Measurements from ENCODE around the gene KIF13A.

KIF13A gene

GRCh38 chr6:17964633-17965032, 22.8 kb downstream of the KIF13A start:
- TF ChIP-seq, protein P1, sequence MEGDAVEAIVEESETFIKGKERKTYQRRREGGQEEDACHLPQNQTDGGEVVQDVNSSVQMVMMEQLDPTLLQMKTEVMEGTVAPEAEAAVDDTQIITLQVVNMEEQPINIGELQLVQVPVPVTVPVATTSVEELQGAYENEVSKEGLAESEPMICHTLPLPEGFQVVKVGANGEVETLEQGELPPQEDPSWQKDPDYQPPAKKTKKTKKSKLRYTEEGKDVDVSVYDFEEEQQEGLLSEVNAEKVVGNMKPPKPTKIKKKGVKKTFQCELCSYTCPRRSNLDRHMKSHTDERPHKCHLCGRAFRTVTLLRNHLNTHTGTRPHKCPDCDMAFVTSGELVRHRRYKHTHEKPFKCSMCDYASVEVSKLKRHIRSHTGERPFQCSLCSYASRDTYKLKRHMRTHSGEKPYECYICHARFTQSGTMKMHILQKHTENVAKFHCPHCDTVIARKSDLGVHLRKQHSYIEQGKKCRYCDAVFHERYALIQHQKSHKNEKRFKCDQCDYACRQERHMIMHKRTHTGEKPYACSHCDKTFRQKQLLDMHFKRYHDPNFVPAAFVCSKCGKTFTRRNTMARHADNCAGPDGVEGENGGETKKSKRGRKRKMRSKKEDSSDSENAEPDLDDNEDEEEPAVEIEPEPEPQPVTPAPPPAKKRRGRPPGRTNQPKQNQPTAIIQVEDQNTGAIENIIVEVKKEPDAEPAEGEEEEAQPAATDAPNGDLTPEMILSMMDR (IDR thresholded peaks at IDR 0.05; ENCODE audit: low read depth, low read length): no peak
- no peak for TF ChIP-seq EZH2phosphoT487 (IDR thresholded peaks at IDR 0.05; ENCODE audit: low read depth)
- Histone ChIP-seq H3K4me3 (ENCODE audit: low read length) (no peak overlapping the region), H2AFZ (ENCODE audit: low read depth, low read length) (no peak overlapping the region), H3K4me1 (ENCODE audit: low read length) (no peaks in the 10 kb centered on the region), H4K20me1 (ENCODE audit: insufficient read depth, low read length) (no peaks in the 10 kb centered on the region), H3K4me2 (ENCODE audit: low read length) (no peak overlapping the region), H3K27ac (ENCODE audit: low read length) (no peak overlapping the region), H3K27me3 (ENCODE audit: low read depth, low read length) (no peaks in the 10 kb centered on the region), H3K9ac (ENCODE audit: low read length) (no peak overlapping the region), H3K36me3 (replicated peaks; ENCODE audit: low read depth, low read length) (no peaks in the 10 kb centered on the region), H3K79me2 (ENCODE audit: low read length) (no peaks in the 10 kb centered on the region), H3K9me3 (ENCODE audit: insufficient read depth, low read length) (no peaks in the 10 kb centered on the region)

GRCh38 chr6:17962436-17963031, 24.9 kb downstream of the KIF13A start:
- H3K4me3 ChIP-seq (ENCODE audit: low read length): no peak overlapping the region
- TF ChIP-seq EZH2phosphoT487 (IDR thresholded peaks at IDR 0.05; ENCODE audit: low read depth): no peak
- TF ChIP-seq, protein P1 (IDR thresholded peaks at IDR 0.05; ENCODE audit: low read depth, low read length): no peak
- no peak overlapping the region for H3K4me2 ChIP-seq (ENCODE audit: low read length)
- 0 out of 2 replicates have a peak, but pooled peaks cover 3% of the 10 kb centered on the region for H3K27me3 ChIP-seq (ENCODE audit: low read depth, low read length)
- H3K4me1 ChIP-seq (ENCODE audit: low read length): no peaks in the 10 kb centered on the region
- H3K36me3 ChIP-seq (replicated peaks; ENCODE audit: low read depth, low read length): no peaks in the 10 kb centered on the region
- no peak overlapping the region for H2AFZ ChIP-seq (ENCODE audit: low read depth, low read length)
- no peak overlapping the region for H3K27ac ChIP-seq (ENCODE audit: low read length)
- no peaks in the 10 kb centered on the region for H4K20me1 ChIP-seq (ENCODE audit: insufficient read depth, low read length)
- no peaks in the 10 kb centered on the region for H3K79me2 ChIP-seq (ENCODE audit: low read length)
- H3K9me3 ChIP-seq (ENCODE audit: insufficient read depth, low read length): no peaks in the 10 kb centered on the region
- no peak overlapping the region for H3K9ac ChIP-seq (ENCODE audit: low read length)

GRCh38 chr6:17959302-17959701, 28.1 kb downstream of the KIF13A start:
- Histone ChIP-seq H4K20me1 (ENCODE audit: insufficient read depth, low read length) (no peaks in the 10 kb centered on the region), H2AFZ (ENCODE audit: low read depth, low read length) (no peak overlapping the region), H3K4me2 (ENCODE audit: low read length) (no peak overlapping the region), H3K27me3 (ENCODE audit: low read depth, low read length) (0 out of 2 replicates have a peak, but pooled peaks cover 3% of the 10 kb centered on the region), H3K79me2 (ENCODE audit: low read length) (no peaks in the 10 kb centered on the region), H3K9ac (ENCODE audit: low read length) (no peak overlapping the region), H3K4me3 (ENCODE audit: low read length) (no peak overlapping the region), H3K36me3 (replicated peaks; ENCODE audit: low read depth, low read length) (no peaks in the 10 kb centered on the region), H3K9me3 (ENCODE audit: insufficient read depth, low read length) (no peaks in the 10 kb centered on the region), H3K27ac (ENCODE audit: low read length) (no peak overlapping the region), H3K4me1 (ENCODE audit: low read length) (no peaks in the 10 kb centered on the region)
- TF ChIP-seq, protein P1 (IDR thresholded peaks at IDR 0.05; ENCODE audit: low read depth, low read length): no peak

GRCh38 chr6:17957904-17958620, 29.4 kb downstream of the KIF13A start:
- Histone ChIP-seq H3K4me1 (ENCODE audit: low read length) (no peaks in the 10 kb centered on the region), H3K4me2 (ENCODE audit: low read length) (no peak overlapping the region), H3K27me3 (ENCODE audit: low read depth, low read length) (0 out of 2 replicates have a peak, but pooled peaks cover 3% of the 10 kb centered on the region), H3K9me3 (ENCODE audit: insufficient read depth, low read length) (no peaks in the 10 kb centered on the region), H3K27ac (ENCODE audit: low read length) (no peak overlapping the region), H4K20me1 (ENCODE audit: insufficient read depth, low read length) (no peaks in the 10 kb centered on the region), H3K9ac (ENCODE audit: low read length) (no peak overlapping the region), H2AFZ (ENCODE audit: low read depth, low read length) (no peak overlapping the region), H3K4me3 (ENCODE audit: low read length) (no peak overlapping the region), H3K36me3 (replicated peaks; ENCODE audit: low read depth, low read length) (no peaks in the 10 kb centered on the region), H3K79me2 (ENCODE audit: low read length) (no peaks in the 10 kb centered on the region)
- TF ChIP-seq, protein P1 (IDR thresholded peaks at IDR 0.05; ENCODE audit: low read depth, low read length): no peak
- TF ChIP-seq EZH2phosphoT487 (IDR thresholded peaks at IDR 0.05; ENCODE audit: low read depth): no peak
